ENCODE data around the gene DSTYK. TPM values are rescaled to one million over a fixed set of nuclear protein-coding genes. Genes with fewer than 3 reads are reported as not detected.

Gene DSTYK
- total and polyA plus RNA-seq, 3 donors from 2014 or later: 15.2 to 17.2 (median 15.4) TPM

DNA sequence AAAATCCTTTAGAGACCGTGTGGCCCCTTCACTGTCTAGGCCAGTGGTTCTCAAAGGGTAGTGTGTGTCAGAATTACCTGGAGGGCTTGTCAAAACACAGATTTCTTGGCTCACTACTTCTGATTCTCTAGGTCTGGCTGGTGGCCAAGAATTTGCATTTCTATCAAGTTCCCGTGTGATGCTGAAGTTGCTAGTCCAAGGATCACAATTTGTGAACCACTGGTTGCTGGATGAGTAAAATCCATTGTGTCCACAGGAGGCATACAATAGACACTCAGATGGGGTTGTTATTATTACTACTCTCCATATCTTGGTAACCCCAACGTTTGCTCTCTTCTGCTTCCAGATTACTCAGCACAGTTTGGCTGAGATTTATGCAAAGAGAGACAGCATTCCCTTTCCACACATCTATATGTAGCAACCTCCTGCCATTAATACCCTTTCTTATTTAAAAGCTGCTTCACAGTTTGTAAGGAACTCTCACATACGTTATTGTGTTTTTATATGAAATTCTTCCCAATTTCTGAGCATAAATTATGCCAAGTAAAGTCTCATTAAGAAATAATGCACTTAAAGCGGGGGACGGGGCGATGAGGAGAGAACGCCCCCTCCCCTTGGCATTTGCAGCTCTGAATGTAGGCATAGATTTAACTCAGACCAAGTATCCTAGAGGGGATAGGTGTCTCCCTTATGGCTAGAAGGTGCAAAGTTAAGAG lies 15.5 kb upstream of the DSTYK start:
- DNase-seq: no peak
- TF ChIP-seq, protein P1, sequence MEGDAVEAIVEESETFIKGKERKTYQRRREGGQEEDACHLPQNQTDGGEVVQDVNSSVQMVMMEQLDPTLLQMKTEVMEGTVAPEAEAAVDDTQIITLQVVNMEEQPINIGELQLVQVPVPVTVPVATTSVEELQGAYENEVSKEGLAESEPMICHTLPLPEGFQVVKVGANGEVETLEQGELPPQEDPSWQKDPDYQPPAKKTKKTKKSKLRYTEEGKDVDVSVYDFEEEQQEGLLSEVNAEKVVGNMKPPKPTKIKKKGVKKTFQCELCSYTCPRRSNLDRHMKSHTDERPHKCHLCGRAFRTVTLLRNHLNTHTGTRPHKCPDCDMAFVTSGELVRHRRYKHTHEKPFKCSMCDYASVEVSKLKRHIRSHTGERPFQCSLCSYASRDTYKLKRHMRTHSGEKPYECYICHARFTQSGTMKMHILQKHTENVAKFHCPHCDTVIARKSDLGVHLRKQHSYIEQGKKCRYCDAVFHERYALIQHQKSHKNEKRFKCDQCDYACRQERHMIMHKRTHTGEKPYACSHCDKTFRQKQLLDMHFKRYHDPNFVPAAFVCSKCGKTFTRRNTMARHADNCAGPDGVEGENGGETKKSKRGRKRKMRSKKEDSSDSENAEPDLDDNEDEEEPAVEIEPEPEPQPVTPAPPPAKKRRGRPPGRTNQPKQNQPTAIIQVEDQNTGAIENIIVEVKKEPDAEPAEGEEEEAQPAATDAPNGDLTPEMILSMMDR (IDR thresholded peaks at IDR 0.05): no peak
- TF ChIP-seq POLR2A (IDR thresholded peaks at IDR 0.05): no peak
- intact Hi-C loops (cut with DNase I; ENCODE audit: low total_unique reads): no loop called here
- no peaks in the 10 kb centered on the region for H3K36me3 ChIP-seq (ENCODE audit: low read depth, missing control alignments)
- H3K27ac ChIP-seq: no peak overlapping the region
- no peaks in the 10 kb centered on the region for H3K27me3 ChIP-seq
- peak overlapping the region; percentile 57 to 61 for H3K4me3 ChIP-seq
- WGBS, 2 donors: 9 to 13% methylated on average over 8 of the region's 8 CpGs
- H3K4me1 ChIP-seq: peaks cover 7% of the 10 kb centered on the region
- H3K9me3 ChIP-seq: no peaks in the 10 kb centered on the region

DNA sequence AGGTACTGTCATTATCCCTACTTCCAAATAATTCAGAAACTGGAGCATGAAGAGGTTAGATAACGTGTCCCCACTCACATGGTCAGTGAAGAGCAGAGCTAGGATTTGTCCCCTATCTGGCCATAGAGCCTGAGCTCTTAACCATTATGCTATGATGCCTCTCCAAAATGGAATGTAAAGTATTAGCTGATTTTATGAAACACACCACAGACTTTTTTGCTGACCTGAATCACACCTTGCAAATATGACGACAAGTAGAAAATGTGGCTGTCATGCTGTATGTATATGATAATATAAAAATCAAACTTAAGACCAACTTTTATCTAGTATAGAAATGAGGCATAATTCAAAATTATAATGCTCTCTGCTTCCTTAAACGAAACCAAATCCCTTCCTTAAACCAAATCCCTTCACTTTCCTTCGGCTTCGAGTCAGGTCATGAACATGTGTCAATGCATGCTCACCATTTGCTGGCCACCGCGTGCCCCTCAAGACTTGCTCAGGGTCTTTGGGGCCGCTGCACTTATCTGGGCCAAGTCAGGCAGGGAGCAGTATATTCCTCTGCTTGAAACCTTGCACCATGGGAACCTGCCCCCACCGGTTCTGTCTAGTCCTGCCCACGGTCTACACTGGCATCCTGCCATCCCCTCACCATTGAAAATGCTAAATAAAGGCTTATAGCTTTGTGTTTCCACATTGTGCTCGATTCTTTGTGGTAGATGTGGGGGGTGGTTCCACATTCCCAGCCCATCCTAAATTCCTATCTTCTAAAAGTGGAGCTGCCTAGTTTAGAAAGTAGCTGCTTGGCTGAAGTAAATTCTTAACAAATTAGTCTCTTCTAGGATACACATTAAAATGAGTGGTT lies 14.6 kb upstream of the DSTYK start:
- H3K4me1 ChIP-seq: peaks cover 7% of the 10 kb centered on the region
- H3K27ac ChIP-seq: no peak overlapping the region
- H3K4me3 ChIP-seq: no peak overlapping the region
- DNase-seq: no peak
- intact Hi-C loops (cut with DNase I; ENCODE audit: low total_unique reads): no loop called here
- H3K9me3 ChIP-seq: no peaks in the 10 kb centered on the region
- 56% methylated on average over 11 of the region's 11 CpGs for WGBS, 2 donors
- TF ChIP-seq, protein P1 (IDR thresholded peaks at IDR 0.05): no peak
- TF ChIP-seq POLR2A (IDR thresholded peaks at IDR 0.05): no peak
- H3K27me3 ChIP-seq: no peaks in the 10 kb centered on the region
- H3K36me3 ChIP-seq (ENCODE audit: low read depth, missing control alignments): no peaks in the 10 kb centered on the region

DNA sequence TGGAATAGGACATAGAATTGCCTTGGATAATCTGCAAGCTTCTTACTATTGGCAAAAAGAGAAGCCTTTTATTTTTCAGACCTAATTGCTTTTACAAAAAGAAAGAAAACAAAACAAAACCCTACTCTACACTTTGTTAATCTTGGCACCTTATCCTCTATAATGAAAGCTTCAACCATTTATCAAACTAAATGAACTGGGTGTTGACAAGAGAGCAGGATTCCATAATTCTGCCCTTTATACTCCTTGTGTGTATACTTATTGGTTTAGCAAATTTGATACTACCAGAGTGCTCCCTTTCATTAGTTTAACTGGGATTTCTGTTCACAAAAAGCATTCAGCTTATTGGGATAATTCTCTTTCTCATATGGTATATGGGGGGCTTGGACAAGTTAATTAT lies 13.2 kb upstream of the DSTYK start:
- TF ChIP-seq, protein P1 (IDR thresholded peaks at IDR 0.05): no peak
- TF ChIP-seq POLR2A (IDR thresholded peaks at IDR 0.05): no peak
- intact Hi-C loops (cut with DNase I; ENCODE audit: low total_unique reads): no loop called here
- no peak overlapping the region for H3K4me3 ChIP-seq
- H3K27ac ChIP-seq: no peak overlapping the region
- peaks cover 2% of the 10 kb centered on the region for H3K4me1 ChIP-seq
- DNase-seq: no peak
- no peaks in the 10 kb centered on the region for H3K9me3 ChIP-seq
- H3K27me3 ChIP-seq: no peaks in the 10 kb centered on the region
- no peaks in the 10 kb centered on the region for H3K36me3 ChIP-seq (ENCODE audit: low read depth, missing control alignments)

DNA sequence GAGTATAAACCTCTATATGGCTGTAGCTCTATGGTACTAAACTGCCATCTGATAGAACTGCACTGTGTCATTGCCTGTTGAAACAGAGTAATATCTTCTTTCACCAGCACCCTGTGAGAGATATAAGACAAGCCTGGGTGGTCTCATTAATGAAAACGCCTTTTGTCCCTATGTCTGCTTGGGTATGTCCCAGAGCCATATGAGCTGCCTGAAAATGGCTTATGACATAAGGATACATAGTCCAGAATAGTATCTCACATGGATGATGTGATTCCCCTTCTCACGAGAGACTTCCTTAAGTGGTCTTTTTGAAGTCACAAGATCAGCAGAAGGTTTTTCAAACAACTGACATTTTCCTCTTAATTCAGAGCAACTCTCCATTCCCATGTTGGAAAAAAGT lies 8.9 kb upstream of the DSTYK start:
- Histone ChIP-seq H3K4me3 (no peak overlapping the region), H3K4me1 (no peaks in the 10 kb centered on the region), H3K9me3 (no peaks in the 10 kb centered on the region), H3K27me3 (no peaks in the 10 kb centered on the region), H3K27ac (no peak overlapping the region), H3K36me3 (ENCODE audit: low read depth, missing control alignments) (no peaks in the 10 kb centered on the region)
- no peak for TF ChIP-seq POLR2A (IDR thresholded peaks at IDR 0.05)
- TF ChIP-seq, protein P1 (IDR thresholded peaks at IDR 0.05): no peak
- DNase-seq: no peak
- 63 to 75% methylated on average over 2 of the region's 2 CpGs for WGBS, 2 donors
- intact Hi-C loops (cut with DNase I; ENCODE audit: low total_unique reads): no loop called here
